SW480 (cell line): ENCODE data around the gene PLEK.
"Not testable (repeated sequence)": the region's sequence is repeated elsewhere in the genome, so short reads cannot be mapped to it uniquely, and the experiment has no call there.

ENCODE experiments used
- DNase-seq: peaks from one replicate; pipeline ENCODE4 v3.0.0-alpha.2; 2016; ENCODE audit warnings: low spot score

Gene PLEK

GRCh38 chr2:68352651-68353391 is 12.3 kb upstream of the PLEK start:
- DNase-seq = no peak

GRCh38 chr2:68356599-68357239 is 8.4 kb upstream of the PLEK start:
- DNase-seq = no peak

- peak; percentile 50 for DNase-seq
Measured at GRCh38 chr2:68357605-68358337, 7.3 kb upstream of the PLEK start.

- no peak for DNase-seq
Measured at GRCh38 chr2:68359889-68360288, 5.2 kb upstream of the PLEK start.

- DNase-seq = peak; percentile 77
Measured at GRCh38 chr2:68362069-68362468, 3.0 kb upstream of the PLEK start.

GRCh38 chr2:68362749-68363148 is 2.3 kb upstream of the PLEK start:
- DNase-seq = no peak

GRCh38 chr2:68363721-68364120 is 1.4 kb upstream of the PLEK start:
- DNase-seq = no peak

GRCh38 chr2:68366083-68366560 is 1.0 kb downstream of the PLEK start:
- DNase-seq = no peak

GRCh38 chr2:68367953-68368653 is 3.0 kb downstream of the PLEK start:
- DNase-seq = no peak

- no peak for DNase-seq
Measured at GRCh38 chr2:68368654-68369336, 3.7 kb downstream of the PLEK start.

- DNase-seq = no peak
Measured at GRCh38 chr2:68369337-68369734, 4.3 kb downstream of the PLEK start.

GRCh38 chr2:68371138-68371537 is 6.1 kb downstream of the PLEK start:
- no peak for DNase-seq

GRCh38 chr2:68371581-68371980 is 6.5 kb downstream of the PLEK start:
- DNase-seq = no peak

GRCh38 chr2:68372485-68372884 is 7.4 kb downstream of the PLEK start:
- DNase-seq = no peak

GRCh38 chr2:68374184-68374583 is 9.1 kb downstream of the PLEK start:
- no peak for DNase-seq

- no peak for DNase-seq
Measured at GRCh38 chr2:68375582-68375981, 10.5 kb downstream of the PLEK start.

- no peak for DNase-seq
Measured at GRCh38 chr2:68377137-68377780, 12.2 kb downstream of the PLEK start.

GRCh38 chr2:68378779-68379178 is 13.7 kb downstream of the PLEK start:
- not testable (repeated sequence) for DNase-seq

- no peak for DNase-seq
Measured at GRCh38 chr2:68379184-68379708, 14.2 kb downstream of the PLEK start.

GRCh38 chr2:68383778-68384177 is 18.7 kb downstream of the PLEK start:
- no peak for DNase-seq
